Right cardiac atrium (tissue), 5 donors: ENCODE data around the gene RACK1. TPM values are rescaled to one million over a fixed set of nuclear protein-coding genes. Genes with fewer than 3 reads are reported as not detected.
"Not testable (repeated sequence)": the region's sequence is repeated elsewhere in the genome, so short reads cannot be mapped to it uniquely, and the experiment has no call there.

Experiments
- ATAC-seq, 2 donors: fragments of 200-7000 bp; cut with Tn5 transposase; one replicate each; pipeline versions ENCODE4 v1.8.0 to v1.9.1; 2020; ENCODE audit warnings: moderate library complexity in 2 of 2, mild to moderate bottlenecking in 1 of 2
- DNase-seq, 3 donors: peaks; one replicate each; pipeline ENCODE4 v3.0.0-alpha.2; 2020
- H3K27ac ChIP-seq: one replicate; pipeline ENCODE4 v1.5.1; 2013; ENCODE audit warnings: mild to moderate bottlenecking, low read length, control low read depth, moderate library complexity
- H3K27me3 ChIP-seq: one replicate; pipeline ENCODE4 v1.6.1; 2013; ENCODE audit not compliant: control insufficient read depth, insufficient read depth
- H3K4me1 ChIP-seq: one replicate; pipeline ENCODE4 v1.6.1; 2013; ENCODE audit warnings: low read length; ENCODE audit not compliant: control insufficient read depth, insufficient read depth
- H3K4me3 ChIP-seq: one replicate; pipeline ENCODE4 v1.5.1; 2013; ENCODE audit warnings: low read length, control low read depth
- H3K9me3 ChIP-seq: one replicate; pipeline ENCODE4 v1.6.1; 2013; ENCODE audit warnings: low read length; ENCODE audit not compliant: control insufficient read depth
- WGBS: extraction: QIAGEN DNeasy Blood & Tissue Kit; methylation state at CpG from one replicate; pipeline ENCODE4 v1.1.7; 2013; 5-methylcytosine and 5-hydroxymethylcytosine counted together
- intact Hi-C, 4 donors: fragments of 100-400 bp; cut with DNase I; formaldehyde crosslinking; loops; one replicate each; pipeline versions ENCODE4 v1.11.0 to v1.14.0; 2022 to 2023
- long read RNA-seq, 4 donors: library from polyadenylated mRNA; unstranded; transcript quantifications; one replicate each; pipeline ENCODE4 v2.0.0, GENCODE V29; 2020 to 2021
- polyA plus RNA-seq: library from polyadenylated mRNA; stranded (reverse); fragments of 200-250 nt; gene quantifications from one replicate; pipeline ENCODE4 v1.2.3, GENCODE V29; 2013
- total RNA-seq, 4 donors: library from RNA; stranded (reverse); fragmentation: NEBNext Ultra II Directional; extraction: Animal tissue kit (Norgen Biotek cat#: 25700); gene quantifications; one replicate each; pipeline ENCODE4 v1.2.1, GENCODE V29; 2021
- donor health status: healthy with polysubstance abuse.
- donor health status: DM: no; HTN: yes; CAD: no.
- donor health status: DM: no; HTN: no; CAD: no.
- donor health status: DM: no; HTN: yes; CAD: no; lungs with severe emphysema.
- donor health status: DM: yes; HTN: yes; CAD: no.

The RACK1 gene
- total RNA-seq (100 to 1,000 TPM; 698 to 874 (median 743) TPM), polyA plus RNA-seq (1,031 TPM)
- long read RNA-seq, donor 1, transcript RACK1-210 (8 exons, 1,098 nt): minor isoform, 17 of 732 reads
- long read RNA-seq, donor 1, transcript RACK1-227 (8 exons, 1,403 nt): major isoform, 685 of 732 reads
- long read RNA-seq, donor 1, partial matches to known transcripts: 13 of 732 reads
- long read RNA-seq, donor 1, other reads (novel, unspliced or antisense): 11 of 732 reads
- long read RNA-seq, donor 2, transcript RACK1-210 (8 exons, 1,098 nt): minor isoform, 5 of 452 reads
- long read RNA-seq, donor 2, transcript RACK1-227 (8 exons, 1,403 nt): major isoform, 421 of 452 reads
- long read RNA-seq, donor 2, partial matches to known transcripts: 14 of 452 reads
- long read RNA-seq, donor 2, other reads (novel, unspliced or antisense): 10 of 452 reads
- long read RNA-seq, donor 3, transcript RACK1-210 (8 exons, 1,098 nt): minor isoform, 18 of 1,096 reads
- long read RNA-seq, donor 3, transcript RACK1-224 (8 exons, 1,150 nt): minor isoform, 7 of 1,096 reads
- long read RNA-seq, donor 3, transcript RACK1-227 (8 exons, 1,403 nt): major isoform, 1,000 of 1,096 reads
- long read RNA-seq, donor 3, transcript RACK1-230 (7 exons, 1,651 nt): minor isoform, 11 of 1,096 reads
- long read RNA-seq, donor 3, partial matches to known transcripts: 19 of 1,096 reads
- long read RNA-seq, donor 3, other reads (novel, unspliced or antisense): 39 of 1,096 reads
- long read RNA-seq, donor 4, transcript RACK1-210 (8 exons, 1,098 nt): minor isoform, 6 of 418 reads
- long read RNA-seq, donor 4, transcript RACK1-227 (8 exons, 1,403 nt): major isoform, 395 of 418 reads
- long read RNA-seq, donor 4, partial matches to known transcripts: 5 of 418 reads
- long read RNA-seq, donor 4, other reads (novel, unspliced or antisense): 8 of 418 reads

DNA sequence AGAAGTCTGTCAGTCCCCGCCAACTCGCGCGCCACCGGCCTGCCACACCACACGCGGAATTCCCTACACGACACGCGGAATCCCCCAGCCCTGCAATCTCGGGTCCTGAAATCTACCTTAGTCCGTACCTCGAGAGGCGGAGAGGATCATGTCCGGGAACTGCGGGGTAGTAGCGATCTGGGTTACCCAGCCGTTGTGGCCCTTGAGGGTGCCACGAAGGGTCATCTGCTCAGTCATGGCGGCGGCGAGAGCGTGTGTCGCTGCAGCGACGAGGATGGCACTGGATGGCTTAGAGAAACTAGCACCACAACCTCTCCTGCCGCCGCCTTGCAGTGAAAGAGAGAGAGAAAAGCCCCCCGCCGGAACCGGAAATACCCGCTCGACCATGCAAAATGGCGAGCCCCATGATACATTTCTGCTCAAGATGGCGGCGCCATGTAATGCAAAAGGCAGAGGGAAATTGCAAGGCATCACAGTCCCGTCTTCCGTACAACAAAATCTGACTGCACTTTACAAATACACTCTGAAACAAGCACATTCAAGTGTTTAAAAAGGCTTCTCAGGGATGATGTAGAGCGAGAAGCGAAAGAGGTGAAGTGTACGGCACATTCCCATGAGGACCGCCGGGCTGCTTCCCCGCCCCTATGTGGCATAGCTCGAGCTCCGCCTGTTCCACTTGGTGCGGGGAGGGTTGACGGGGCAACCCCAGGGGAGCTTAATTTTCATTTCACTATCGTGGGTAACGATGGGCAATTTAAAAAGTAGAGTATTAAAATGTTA lies at the start of gene RACK1:
RACK1 (minus strand) TSS at position 343 of the 780 bp plus-strand sequence; CDS start at position 237, 106 bp downstream.
- H3K27ac ChIP-seq: peak within 1 kb of the TSS; percentile 95
- peak within 1 kb of the TSS; percentile 90 for H3K4me3 ChIP-seq
- H3K4me1 ChIP-seq: peaks cover 6% of the 10 kb centered on the region
- H3K27me3 ChIP-seq: no peaks in the 10 kb centered on the region
- intact Hi-C loops: loop anchor here in 3 of 4 donors (2.0 to 10.0 kb wide), 2 partner anchors 21 to 59 kb away; partner anchors contain the start of gene TRIM41 (in 1 of the 3)
- under 1% methylated on average over 50 of the region's 50 CpGs for WGBS
- no peaks in the 10 kb centered on the region for H3K9me3 ChIP-seq
- ATAC-seq (peak; percentile 71 to 77), DNase-seq (peak; percentile 91 to 95 (median 93))

- intact Hi-C loops, H3K4me1 ChIP-seq, H3K27ac ChIP-seq, H3K9me3 ChIP-seq, DNase-seq, ATAC-seq, H3K27me3 ChIP-seq, H3K4me3 ChIP-seq: not testable (repeated sequence)
- WGBS: 70% methylated on average over 1 of the region's 1 CpG
These were observed 43.6 kb upstream of the RACK1 start for GRCh38 chr5:181287331-181287730.

- H3K9me3 ChIP-seq, H3K27me3 ChIP-seq, ATAC-seq, H3K4me3 ChIP-seq, H3K4me1 ChIP-seq, DNase-seq, H3K27ac ChIP-seq, intact Hi-C loops: not testable (repeated sequence)
- 94% methylated on average over 10 of the region's 10 CpGs for WGBS
These were observed 42.4 kb upstream of the RACK1 start for GRCh38 chr5:181285962-181286705.

DNA sequence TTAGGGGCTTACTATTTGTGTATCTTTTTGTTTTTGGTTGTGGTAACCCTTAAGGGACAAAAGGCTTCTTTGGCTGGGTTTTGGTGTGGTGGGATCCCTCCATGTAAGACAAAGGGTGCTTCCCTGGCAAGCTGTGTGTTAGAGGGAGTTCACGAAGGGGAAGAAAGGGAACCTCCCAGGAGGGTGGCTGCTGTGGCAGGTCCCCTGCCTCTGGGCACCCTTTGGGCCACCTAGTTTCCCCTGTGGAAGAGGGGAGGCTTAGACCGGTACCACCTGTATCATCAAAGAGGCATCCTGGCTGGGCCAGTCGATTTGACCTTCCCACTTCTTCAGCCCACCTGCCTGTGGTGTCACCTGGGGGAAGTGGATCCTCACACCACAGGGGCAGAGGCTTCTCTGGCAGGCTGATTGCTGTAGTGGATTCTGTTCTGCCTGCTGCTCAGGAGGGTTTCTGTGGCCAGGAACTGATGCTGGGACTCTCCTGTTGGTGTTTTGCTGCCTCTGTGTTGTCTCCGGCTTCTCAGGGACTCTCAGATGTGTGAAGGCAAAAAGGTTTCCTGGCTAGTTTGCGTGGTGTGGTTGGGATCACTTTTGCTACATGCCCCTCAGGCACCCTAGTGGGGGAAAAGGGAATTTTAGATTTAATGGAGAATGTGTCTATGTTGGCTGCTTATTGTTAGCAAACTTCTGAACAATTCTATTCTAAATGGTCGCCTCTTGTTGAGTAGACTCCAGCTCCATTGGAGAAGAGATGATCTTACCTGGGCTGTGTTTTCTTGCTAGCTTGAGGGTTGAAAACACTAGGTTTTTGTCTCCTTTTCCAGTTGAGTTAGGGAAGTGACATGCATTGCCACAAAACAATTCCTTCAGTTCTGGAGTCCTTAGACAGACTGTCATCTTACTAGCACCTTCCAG lies 40.4 kb upstream of the RACK1 start:
- WGBS: 60% methylated on average over 5 of the region's 6 CpGs
- intact Hi-C loops: not testable (repeated sequence)

GRCh38 chr5:181283347-181283746 lies 39.6 kb upstream of the RACK1 start:
- ATAC-seq: no peak
- Histone ChIP-seq H3K9me3 (no peaks in the 10 kb centered on the region), H3K4me3 (no peak overlapping the region), H3K27ac (no peak overlapping the region), H3K4me1 (no peaks in the 10 kb centered on the region), H3K27me3 (no peaks in the 10 kb centered on the region)
- intact Hi-C loops: no loop called here
- 87% methylated on average over 13 of the region's 13 CpGs for WGBS
- DNase-seq: no peak

More for the DNA sequence above, 40.4 kb upstream of the RACK1 start:
- not testable (repeated sequence) for ATAC-seq, DNase-seq, H3K4me1 ChIP-seq, H3K4me3 ChIP-seq, H3K27me3 ChIP-seq, H3K27ac ChIP-seq, H3K9me3 ChIP-seq

GRCh38 chr5:181282874-181283273 lies 39.2 kb upstream of the RACK1 start:
- no peaks in the 10 kb centered on the region for H3K27me3 ChIP-seq
- H3K4me3 ChIP-seq: no peak overlapping the region
- H3K9me3 ChIP-seq: no peaks in the 10 kb centered on the region
- WGBS: 94% methylated on average over 7 of the region's 7 CpGs
- no peak overlapping the region for H3K27ac ChIP-seq
- DNase-seq (no peak), ATAC-seq (no peak)
- no peaks in the 10 kb centered on the region for H3K4me1 ChIP-seq
- intact Hi-C loops: no loop called here

DNA sequence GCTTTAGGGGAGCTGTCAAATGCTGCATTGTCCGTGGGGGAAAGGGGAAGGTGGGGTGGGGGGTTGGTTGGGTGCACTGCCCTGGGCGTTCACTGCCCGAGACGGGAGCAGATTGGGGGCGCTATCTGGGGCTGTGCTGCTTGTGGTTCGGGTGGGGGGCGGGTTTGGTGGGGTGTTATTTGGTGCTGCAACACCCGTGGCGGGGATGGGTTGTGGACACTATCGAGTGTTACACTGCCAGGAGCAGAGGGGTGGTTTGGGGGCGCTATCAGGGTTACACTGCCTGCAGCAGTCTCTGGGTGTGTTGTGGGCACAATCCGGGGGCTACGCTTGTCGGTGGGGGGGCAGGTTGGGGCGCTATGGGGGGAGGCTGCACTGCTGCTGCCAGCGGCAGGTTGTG lies 38.7 kb upstream of the RACK1 start:
- H3K27me3 ChIP-seq, intact Hi-C loops: not testable (repeated sequence)
- WGBS: 89% methylated on average over 16 of the region's 16 CpGs

GRCh38 chr5:181281984-181282316 lies 38.2 kb upstream of the RACK1 start:
- intact Hi-C loops: no loop called here
- no peak for ATAC-seq
- H3K27ac ChIP-seq: no peak overlapping the region
- no peak overlapping the region for H3K4me3 ChIP-seq
- no peaks in the 10 kb centered on the region for H3K27me3 ChIP-seq
- no peaks in the 10 kb centered on the region for H3K9me3 ChIP-seq
- DNase-seq: no peak
- 93% methylated on average over 18 of the region's 18 CpGs for WGBS
- no peaks in the 10 kb centered on the region for H3K4me1 ChIP-seq

More for the DNA sequence above, 38.7 kb upstream of the RACK1 start:
- not testable (repeated sequence) for ATAC-seq, H3K4me3 ChIP-seq, H3K27ac ChIP-seq, H3K4me1 ChIP-seq, H3K9me3 ChIP-seq, DNase-seq

DNA sequence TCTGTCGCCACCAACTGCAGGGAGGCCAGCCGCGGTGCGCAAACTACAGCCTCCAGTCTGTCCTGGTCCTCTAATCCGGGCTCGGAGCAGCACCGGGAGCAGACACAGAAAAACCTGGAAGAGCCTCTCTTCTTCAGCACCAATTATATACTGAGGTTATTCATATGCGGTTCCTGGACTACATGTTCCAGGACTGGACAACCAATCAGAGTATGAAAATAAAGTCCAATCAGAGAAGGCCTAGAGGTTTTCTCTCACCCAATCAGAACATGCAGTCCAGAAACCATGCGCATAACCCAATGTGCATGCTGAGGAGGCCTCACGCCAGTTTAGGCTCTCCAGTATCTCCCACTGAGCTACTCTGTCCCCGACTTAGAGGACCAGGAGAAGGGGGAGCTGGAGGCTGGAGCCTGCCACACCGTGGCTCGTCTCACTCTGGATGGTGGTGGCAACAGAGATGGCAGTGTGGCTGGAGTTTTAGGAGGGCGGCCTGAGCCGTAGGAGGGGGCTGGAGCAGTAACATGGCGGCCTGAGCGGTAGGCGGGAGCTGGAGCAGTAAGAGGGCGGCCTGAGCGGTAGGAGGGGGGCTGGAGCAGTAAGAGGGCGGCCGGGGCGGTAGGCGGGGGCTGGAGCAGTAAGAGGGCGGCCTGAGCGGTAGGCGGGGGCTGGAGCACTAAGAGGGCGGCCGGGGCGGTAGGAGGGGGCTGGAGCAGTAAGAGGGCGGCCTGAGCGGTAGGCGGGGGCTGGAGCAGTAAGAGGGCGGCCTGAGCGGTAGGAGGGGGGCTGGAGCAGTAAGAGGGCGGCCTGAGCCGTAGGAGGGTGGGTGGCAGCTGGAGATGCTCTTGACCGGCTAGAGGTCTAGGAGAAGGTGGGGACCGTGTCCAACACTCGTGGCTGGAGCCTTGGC lies 37.6 kb upstream of the RACK1 start:
- ATAC-seq (no peak), DNase-seq (no peak)
- Histone ChIP-seq H3K4me3 (no peak overlapping the region), H3K4me1 (no peaks in the 10 kb centered on the region), H3K27ac (no peak overlapping the region), H3K27me3 (no peaks in the 10 kb centered on the region), H3K9me3 (no peaks in the 10 kb centered on the region)
- intact Hi-C loops: no loop called here
- WGBS: 93% methylated on average over 40 of the region's 40 CpGs
